A673 (cell line): Measurements from ENCODE around the gene NAV2.

Experiments used
- EZH2 ChIP-seq: fragments of 200-600 bp; sonication (generic); IDR thresholded peaks from 2 replicates; pipeline ENCODE4 v1.6.1; 2017; ENCODE audit warnings: borderline replicate concordance, low read depth, mild to moderate bottlenecking, mixed read lengths, antibody characterized with exemption, low read length; ENCODE audit not compliant: poor library complexity, severe bottlenecking
- TF ChIP-seq, protein P1 (sequence below): fragments of 300-800, 200-600 bp; sonication (generic); conservative IDR thresholded peaks from 2 replicates; pipeline ENCODE4 v1.5.1; 2017; ENCODE audit warnings: low read depth, mild to moderate bottlenecking, antibody characterized with exemption, low read length, moderate library complexity, mixed read lengths

DNA sequence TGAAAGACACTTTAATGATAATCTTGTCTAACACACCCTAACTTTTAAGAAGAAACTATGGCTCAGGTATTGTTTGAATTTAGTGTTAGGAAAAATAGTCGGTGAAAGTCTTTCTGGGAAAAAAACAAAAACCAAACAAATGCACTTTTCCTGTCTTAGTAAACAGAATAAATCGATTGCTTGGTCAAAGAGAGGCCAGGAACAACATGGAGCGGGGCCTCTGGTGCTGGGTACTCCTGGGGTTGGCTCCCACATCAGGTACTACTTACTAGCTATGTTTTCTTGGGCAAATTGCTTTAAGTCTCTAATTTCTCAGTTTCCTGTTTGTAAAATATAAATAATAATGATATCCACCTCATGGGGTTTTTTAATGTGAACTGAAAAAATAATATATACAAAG lies 46.8 kb downstream of the NAV2 start:
- TF ChIP-seq, protein P1, sequence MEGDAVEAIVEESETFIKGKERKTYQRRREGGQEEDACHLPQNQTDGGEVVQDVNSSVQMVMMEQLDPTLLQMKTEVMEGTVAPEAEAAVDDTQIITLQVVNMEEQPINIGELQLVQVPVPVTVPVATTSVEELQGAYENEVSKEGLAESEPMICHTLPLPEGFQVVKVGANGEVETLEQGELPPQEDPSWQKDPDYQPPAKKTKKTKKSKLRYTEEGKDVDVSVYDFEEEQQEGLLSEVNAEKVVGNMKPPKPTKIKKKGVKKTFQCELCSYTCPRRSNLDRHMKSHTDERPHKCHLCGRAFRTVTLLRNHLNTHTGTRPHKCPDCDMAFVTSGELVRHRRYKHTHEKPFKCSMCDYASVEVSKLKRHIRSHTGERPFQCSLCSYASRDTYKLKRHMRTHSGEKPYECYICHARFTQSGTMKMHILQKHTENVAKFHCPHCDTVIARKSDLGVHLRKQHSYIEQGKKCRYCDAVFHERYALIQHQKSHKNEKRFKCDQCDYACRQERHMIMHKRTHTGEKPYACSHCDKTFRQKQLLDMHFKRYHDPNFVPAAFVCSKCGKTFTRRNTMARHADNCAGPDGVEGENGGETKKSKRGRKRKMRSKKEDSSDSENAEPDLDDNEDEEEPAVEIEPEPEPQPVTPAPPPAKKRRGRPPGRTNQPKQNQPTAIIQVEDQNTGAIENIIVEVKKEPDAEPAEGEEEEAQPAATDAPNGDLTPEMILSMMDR = no peak
- no peak for TF ChIP-seq EZH2
